LNCAP (cell line): ENCODE data around the gene PRR12.

Experiments
- TF ChIP-seq, protein P1 (sequence below): fragments of 450-650 bp; IDR thresholded peaks from 2 replicates; pipeline ENCODE4 v1.5.1; 2017; ENCODE audit warnings: mild to moderate bottlenecking

Gene PRR12

DNA sequence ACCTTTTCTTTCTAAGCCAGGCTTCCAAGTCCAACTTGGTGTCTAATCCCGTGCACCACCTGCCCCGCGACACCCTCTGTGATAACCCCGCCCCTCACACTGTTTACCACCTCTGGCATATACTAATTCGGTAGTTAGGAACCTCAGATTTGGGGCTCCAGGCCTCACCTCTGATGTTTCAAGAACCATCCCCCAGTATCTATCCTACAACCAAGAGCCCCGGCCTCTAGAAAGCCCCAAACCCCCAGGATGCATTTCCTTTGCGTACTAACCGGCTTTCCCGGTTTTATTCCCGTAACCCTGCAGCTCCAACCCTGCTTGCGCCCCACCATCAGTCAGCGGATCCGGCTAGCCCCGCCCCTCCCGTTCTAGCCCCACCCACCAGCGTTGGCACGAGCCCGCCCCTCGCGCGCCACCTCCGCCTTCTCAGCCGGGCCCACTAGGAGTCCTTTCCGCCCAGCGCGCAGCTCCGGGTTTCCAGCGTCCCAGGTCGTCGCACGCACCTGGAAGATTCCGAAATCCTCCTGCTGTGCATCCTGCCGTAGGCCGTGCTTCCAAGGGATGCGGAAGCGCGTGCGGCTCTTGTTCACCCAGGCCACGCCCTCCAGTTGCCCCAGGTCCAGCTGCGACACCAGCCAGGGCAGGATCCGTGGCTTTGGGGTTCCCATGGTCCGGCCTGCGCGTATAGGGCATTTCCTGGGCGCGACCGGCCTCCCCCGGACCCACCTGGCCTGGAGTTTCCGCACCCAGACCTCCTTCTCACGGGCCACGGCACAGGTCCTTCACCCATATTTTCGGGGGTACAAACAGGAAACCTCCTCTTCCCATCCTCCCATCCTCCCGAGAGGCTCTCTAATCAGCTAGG is 73.4 kb downstream of the PRR12 start:
- TF ChIP-seq, protein P1, sequence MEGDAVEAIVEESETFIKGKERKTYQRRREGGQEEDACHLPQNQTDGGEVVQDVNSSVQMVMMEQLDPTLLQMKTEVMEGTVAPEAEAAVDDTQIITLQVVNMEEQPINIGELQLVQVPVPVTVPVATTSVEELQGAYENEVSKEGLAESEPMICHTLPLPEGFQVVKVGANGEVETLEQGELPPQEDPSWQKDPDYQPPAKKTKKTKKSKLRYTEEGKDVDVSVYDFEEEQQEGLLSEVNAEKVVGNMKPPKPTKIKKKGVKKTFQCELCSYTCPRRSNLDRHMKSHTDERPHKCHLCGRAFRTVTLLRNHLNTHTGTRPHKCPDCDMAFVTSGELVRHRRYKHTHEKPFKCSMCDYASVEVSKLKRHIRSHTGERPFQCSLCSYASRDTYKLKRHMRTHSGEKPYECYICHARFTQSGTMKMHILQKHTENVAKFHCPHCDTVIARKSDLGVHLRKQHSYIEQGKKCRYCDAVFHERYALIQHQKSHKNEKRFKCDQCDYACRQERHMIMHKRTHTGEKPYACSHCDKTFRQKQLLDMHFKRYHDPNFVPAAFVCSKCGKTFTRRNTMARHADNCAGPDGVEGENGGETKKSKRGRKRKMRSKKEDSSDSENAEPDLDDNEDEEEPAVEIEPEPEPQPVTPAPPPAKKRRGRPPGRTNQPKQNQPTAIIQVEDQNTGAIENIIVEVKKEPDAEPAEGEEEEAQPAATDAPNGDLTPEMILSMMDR: no peak

DNA sequence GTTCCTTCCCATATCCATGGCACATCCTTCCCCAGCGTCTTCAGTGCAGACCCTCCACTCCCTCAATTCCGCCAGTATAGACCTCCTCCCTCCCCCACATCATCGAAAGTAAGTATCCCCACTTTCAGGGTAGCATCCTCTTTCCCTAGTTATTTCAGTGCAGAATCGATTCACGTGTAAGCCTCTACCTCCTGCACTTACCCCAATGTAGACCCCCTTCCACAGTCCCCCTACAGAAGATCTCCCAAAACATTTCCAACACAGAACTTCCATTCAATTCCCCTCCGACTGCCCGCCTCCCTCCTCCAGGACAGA is 74.0 kb downstream of the PRR12 start:
- TF ChIP-seq, protein P1: no peak

DNA sequence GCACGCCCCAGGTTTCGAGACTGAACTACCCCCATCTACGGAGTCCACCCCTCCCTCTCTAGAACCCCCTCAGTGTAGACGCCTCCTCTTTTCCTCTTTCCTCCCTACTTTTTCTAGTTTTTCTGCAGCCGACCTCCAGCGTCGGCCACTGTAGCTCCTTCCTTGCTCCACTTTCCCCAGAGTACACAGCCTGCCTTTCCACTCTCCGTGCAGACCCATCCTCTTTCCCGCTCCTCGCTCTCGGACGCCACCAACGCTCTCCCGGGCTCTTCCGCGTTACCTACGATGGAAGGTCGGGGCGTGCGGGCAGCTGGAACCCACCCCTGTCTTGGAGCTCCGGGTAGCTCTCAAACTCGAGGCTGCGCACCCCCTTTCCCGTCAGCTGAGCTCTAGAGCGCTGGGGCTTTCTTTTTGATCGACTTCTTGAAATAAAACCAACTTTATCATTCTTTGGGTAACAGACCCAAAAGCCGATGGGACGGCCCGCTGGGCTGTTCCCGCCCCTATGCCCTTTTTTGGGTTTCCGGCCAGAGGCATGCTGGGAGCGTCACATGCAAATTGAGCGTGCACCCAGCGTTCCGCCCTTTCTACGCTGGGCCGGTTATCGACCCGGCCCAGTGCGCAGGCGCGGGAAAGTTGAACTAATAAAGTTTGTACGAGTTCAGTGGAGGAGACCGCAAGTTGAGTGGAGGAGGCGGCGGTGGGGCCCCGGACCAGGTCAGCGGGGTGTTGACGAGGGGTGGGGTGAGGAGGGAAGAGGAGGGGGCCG is 74.6 kb downstream of the PRR12 start, which contains the start of the genes BCL2L12 and IRF3:
BCL2L12 (plus strand) TSS at position 583 of the 769 bp plus-strand sequence. CDS start 760 bp downstream, outside the sequence.
IRF3 (minus strand) TSS at position 507 of the 769 bp plus-strand sequence. CDS start 1,019 bp downstream, outside the sequence.
- TF ChIP-seq, protein P1: no peak

DNA sequence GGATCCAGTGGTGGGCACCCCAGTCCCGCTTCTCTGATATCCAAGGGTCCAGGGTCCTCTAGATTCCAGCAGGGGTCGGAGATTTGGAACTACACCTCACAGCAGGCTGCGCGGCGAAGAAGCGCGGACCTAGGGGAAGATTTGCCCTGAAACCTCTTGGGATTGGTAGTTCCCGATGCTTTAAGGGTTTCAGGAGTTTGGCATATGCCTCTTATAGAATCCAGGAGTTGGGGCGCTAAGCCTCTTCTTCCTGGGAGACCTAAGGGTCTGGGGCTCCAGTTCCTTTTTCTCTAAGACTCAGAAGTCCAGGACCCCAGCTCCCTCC is 75.1 kb downstream of the PRR12 start:
- TF ChIP-seq, protein P1: no peak

DNA sequence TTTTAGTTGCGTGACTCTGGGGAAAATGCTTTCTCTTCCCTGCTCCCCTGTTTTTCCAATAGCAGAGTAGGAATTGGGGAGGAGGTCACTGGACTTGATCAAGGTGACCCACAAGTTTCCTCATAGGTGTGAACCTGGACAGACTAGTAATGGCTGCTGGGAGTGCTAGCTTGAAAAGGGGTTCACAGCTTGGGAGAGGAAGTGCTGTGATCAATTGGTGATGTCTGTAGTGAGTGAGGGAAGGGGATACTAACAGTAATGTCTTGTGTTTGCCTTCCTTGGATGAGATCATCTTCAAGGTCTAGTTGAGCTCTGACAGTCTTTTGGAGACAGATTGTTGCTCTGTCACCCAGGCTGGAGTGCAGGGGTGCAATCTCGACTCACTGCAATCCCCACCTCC is 76.5 kb downstream of the PRR12 start:
- TF ChIP-seq, protein P1: no peak

DNA sequence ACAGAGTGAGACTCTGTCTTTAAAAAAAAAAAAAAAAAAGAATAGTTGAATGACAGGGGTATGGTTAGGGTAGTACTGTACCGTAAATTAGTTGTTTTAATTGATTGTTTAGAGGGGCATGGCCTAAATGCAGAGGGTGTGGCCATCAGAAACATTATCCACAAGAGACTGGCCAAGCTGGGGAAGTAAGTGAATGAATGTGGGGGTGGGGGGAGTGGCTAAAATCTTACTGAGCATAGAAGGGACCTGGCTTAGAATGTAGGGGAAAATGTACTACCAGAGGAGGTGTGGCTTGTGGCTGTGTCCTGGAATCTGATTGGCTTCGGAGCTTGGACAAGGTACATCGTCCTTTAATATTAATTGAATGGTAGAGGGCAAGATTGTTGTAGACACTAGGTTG is 78.5 kb downstream of the PRR12 start:
- TF ChIP-seq, protein P1: no peak

DNA sequence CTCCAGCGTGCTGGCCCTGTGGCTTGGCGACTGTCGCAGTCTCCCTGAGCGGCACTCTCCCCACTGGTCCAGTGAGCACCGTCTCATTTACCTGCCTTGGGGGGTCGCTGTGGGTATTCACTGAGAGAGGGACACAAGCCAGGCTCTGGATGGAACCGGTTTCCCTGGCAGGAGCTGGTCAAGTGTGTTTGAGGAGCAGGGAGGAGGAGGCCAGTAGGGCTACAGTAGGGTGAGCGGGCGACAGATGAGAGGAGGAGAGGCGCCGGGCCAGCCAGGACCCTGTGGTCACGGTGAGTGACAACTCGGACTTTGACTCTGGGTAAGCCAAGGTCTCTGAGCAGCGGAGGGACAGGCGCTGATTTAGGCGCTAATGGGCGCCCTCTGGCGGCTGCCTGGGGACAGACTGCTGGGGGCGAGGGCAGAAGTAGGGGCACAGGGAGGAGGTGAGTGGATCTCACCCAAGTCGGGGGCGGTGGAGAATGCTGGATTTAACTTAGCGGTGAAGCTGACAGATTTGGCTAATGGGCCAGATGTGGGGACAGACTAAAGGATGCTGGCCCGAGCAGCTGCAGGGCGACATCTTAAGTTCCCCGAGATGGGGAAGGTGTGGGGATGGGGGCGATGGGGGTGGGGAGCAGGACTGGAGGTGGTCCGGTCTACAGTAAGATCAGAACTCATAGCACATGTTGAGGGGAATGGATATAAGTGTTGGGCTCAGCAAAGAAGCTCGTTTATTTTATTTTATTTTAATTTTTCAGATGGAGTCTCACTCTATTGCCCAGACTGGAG is 81.3 kb downstream of the PRR12 start:
- TF ChIP-seq, protein P1: peak; percentile 99
